NCI-H2227 (cell line): ENCODE data around the gene AMBP.

ENCODE experiments used
- DNase-seq: peaks from one replicate; lab custom pipeline; 2025; ENCODE audit not compliant: unreplicated experiment; lab: John Stamatoyannopoulos, UW

AMBP gene

DNA sequence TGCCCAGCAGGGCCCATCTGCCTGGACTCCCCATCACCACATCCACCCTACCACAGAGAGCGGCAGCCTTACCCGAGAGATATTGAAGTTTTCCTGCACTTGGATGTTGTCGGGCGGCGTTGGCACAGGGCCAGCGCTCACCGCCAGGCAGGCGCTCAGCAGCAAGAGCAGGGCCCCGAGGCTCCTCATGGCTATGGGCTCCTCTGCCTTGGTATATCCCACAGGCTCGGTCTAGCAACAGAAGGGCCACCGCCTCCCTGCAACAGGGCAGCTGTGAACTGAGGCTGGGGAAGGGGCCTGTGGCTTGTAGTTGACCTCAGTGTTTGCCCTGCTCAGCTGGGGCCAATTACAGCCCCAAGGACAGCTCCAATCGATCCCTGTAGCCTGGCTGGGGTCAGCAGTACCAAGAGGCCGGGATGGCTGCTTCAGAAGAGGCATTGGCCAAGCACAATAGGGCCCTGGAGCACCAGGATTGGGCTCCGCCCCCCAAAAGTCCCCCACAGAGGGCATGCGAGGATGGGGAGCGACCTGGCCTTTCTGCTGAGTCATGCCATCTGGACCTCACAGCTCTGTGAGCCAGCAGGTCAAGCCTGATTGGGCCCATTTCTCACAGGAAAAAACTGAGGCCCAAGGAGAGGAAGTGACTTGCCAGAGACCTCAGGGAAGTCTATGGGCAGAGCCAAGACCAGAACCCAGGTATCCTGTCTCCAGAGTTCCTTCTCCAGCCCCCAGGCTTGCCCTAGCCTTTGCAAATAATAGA lies at the start of gene AMBP:
Gene AMBP, minus strand, starts transcription at position 280 of the 760 bp plus-strand sequence. Its CDS starts 91 bp downstream, at position 189.
- DNase-seq: no peak

DNA sequence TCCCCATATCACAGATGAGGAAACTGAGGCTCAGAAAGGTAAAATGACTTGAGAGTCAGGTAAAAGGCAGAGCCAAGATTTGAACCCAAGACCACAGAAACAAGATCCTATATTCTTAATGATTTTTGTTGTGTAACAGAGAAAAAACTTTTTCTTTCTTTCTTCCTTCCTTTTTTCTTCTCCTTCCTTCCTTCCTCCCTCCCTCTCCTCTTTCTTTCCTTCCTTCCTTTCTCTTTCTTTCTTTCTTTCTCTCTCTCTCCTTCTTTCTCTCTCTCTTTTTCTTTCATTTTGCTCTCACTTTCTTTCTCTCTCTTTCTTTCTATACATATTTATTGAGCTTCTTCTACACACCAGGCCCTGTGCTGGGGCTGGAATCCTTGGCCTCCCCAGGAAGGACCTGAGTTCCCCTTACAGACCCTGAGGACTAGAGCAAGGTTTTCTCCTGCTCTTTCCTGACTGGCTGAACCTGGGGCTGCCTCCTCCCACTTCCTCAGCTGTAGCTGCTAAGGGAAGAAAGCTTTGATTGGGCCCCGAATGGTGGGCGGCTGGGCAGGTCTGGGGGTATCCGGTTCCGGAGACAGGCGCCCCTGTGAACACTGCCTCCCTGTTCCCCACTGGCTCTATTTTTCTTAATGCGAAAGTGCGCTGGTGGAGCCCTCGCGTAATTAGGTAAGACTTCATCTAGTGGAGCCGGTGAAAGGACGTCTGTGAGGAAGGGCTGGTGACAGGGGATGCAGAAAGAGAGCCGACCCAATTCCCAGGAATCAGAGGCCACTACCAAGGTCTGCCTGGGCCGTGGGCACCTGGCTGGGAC lies 48.4 kb upstream of the AMBP start:
- DNase-seq: no peak

DNA sequence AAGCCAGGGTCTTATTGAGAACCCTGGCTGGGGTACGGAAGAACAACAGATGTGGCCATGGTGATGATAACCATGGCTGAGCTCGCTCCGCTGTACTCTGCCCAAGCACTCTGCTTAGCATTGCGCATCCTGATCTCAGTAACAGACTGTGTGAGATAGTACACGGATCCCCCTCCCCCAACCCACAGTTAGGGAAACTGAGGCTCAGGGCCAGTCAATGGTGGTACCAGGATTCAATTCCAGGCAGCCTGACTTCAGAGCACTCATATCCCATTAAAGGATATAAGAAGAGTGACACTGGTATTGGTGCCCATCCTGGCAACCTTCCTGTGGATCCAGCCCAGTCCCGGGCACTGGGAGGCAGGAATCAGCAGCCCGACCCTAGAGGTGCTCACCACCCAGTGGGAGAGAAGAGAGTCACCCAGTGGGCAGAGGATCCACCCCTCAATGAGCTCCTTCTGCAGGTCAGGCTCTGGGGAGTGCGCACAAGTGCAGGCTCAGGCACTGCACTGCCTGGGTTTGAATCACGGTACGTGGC lies 47.4 kb upstream of the AMBP start:
- no peak for DNase-seq

DNA sequence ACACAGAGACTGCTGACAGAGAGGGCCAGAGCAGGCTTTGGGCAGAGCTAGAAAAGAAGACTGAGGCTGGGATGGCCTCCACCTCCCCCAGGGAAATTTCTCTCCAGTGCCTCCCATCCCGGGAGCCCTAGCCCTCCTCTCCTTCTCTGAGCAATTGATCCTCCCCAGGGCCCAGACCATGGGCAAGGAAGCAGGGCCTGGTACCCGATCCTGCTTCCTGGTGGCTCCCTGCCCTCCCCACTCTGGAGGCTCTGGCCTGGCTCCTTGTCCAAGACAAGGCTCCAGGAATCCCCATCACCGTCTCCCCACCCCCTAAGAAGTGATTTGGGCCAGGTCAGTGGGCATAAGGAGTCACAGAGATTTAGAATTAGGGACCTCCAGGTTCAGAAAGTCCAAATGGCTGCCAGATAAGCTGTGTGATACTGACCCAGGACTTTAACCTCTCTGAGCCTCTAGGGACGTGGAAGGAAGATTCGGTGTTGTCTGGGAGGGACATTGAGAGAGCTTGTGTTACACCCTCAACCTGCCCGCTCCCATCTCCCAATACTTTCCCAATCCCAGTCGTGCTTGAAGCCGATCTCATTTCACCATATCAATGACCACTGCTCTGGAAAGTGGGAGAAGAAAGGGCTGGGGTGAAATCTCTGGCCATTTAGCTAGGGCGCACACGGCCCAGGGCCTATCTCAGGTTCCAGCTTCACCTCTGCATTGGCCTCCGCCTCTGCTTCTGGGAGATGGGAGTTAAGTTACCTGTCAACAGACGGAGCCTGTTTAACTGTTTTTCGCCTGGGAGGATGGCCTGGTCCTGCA lies 46.8 kb upstream of the AMBP start:
- DNase-seq: no peak

DNA sequence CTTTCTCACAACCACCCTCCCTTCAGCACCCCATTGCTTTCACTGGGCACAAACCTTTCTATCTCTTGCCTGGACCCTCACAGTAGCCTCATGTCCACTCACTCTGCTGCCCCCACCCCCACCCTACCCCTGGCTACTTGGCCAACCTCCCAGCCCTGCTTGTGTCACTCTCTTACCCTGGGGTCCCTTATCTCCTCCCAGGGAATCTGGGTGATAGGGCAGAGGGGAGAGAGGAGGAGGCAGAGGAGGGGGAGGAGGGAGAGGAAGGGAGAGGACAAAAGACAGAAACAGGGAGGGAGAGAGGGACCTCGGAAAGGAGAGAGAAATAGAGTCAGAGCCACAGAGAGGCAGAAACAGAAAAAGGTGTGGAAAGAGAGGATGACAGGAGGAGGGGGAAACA lies 46.0 kb upstream of the AMBP start:
- DNase-seq: no peak

DNA sequence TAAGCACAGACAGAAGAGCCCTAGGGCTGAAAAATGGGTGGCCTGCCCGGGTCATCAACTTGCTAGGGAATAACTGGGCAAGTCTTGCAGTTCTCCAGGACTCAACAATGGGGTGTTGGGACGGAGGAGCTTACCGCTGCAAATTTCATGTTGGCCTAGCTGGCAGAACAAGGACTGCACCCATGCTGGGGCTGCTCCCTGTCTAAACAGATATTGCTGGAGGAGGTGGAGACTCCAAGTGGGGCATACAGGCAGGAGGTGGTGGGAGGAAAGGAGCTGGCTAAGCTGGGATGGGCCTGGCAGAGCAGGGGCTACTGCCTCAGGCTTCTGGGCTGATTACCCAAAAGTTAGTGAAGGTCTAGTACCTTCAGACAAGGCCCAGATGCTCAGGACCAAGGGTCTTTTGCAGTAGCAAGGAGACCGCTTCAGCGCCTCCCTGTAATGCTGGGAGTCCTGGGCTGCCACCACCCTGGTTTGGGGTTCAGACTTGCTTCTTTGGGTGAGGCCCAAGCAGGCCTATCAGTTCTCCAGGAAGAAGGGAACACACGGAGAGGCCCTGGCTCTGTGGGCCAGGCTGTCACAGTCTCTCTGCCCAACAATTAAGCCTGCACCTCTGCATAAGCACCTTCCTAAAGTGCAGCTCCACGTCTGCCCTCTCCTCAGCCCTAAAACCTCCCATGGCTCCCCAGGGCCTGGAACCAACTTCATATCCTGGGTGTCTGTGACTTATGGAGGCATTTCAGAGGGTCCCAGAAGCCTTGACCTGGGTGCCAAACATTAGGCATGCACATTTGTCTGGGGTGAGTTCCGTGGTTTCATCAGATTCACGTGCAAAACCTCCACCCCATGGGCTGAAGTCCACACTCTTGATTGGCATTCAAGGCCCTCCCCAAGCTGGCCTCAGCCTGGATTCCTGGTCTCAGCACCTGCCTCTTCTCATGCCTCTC lies 45.2 kb upstream of the AMBP start:
- DNase-seq: no peak

DNA sequence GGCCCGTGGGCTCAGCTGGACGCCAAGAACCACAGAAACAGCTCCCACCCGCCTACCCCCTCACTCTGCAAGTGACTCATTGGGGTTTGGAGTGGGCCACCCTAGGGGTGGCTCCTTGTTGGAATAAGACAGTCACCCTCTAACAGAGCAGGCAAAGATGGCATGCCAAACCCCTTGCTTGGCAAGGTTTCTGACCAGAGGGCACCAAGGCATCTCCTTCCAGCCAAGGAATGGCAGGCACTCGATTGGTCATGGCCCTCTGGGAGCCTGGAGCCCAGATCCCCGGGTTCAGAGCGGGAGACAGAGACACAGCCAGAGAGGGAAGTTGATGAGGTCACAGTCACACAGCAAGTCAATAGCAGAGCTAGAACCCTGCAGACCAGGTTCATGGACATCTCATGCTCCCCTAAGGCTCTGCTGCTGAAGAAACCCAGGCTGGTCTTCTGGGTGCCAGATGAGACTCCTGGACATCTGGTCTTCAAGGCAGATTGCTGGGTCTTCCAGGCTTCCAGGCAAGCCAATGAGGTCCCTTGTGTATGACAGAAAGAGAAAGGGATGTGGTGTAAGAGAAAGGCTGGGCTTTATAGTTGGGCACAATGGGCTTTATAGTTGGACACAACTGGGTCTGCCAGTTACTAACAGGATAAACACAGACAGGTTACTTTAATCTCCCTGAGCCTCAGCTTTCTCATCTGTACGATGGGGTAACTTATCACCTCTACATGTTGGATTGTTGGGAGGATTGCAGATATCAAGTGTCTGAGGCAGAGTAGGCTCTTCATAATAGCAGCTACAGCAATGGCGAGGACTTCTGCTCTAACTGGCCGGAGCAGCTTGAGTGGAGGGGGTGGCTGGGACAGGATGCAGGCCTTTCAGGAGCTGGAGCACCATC lies 44.3 kb upstream of the AMBP start:
- no peak for DNase-seq

DNA sequence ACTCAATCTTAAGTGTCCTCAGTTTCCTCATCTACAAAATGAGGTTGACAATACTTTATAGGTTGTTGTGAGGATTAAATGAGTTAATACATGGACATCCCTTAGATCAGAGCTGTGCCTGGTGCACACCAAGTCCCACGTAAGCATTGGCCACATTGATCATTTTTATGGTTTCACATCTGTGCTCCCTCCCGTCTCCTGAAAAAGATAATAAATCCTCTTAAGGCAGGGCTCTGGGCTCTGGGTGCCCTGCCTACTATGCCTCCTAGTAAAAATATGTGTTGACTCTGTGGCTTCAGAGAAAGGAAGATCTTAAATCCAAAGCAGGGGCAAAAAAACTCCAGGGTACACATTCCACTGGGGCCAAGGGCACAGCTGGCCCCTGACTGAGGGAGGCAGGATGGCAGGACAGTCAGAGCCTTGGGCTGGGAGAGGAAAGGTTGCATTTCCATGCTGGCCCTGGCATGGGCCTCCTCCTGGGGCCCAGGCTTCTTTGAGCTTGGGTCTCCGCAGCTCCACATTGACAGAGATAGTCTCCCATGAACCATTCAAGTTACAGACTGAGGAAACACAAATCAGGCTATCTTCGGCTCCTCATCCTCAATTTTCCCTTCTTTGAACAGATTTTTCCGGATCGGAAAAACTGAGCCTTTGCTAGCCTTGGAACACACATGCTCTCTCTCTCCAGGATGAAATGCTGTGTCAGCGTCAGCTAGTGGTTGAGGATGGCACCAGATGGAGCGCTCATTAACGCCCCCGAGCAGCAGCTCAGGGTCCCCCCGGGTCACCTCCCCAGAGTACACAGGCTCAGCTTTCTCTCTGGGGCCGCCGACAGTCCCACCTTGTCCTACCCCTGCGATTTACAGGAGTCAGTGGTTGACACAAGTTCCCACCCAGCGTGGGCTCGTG lies 43.4 kb upstream of the AMBP start:
- peak; percentile 7 for DNase-seq

DNA sequence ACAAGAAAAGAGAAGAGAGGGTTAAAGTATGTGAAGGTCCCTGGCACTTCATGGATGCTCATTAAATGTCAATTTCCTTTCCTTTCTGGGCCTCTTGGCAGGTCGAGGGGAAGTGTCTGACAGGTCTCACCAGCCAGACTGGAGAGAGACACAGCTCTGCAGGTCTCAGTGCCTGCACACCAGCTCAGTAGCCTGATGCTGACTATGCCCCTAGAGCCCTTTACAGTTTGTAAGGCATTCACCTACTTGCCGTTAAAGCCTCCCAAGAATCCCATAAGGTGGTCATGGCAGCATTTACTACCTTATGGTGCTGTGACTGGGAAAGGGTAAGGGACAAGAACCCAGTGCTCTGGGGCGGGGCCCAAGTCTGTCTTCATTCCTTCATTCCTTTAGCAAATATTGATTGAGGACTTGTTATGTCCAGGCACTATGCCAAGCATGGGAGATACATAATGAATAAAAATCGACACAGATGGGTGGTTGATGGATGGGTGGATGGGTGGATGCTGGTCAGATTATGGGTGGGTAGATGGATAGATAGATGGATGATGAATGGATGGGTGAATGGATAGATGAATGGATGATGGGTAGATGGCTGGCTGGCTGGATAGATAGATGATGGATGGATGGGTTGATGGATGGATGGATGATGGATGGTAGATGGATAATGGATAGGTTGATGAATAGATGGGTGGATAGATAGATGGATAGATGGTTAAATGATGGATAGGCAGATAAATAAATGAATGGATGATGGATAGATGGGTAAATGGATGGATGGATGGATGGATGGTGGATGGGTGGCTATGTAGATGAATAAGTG lies 42.3 kb upstream of the AMBP start:
- no peak for DNase-seq

DNA sequence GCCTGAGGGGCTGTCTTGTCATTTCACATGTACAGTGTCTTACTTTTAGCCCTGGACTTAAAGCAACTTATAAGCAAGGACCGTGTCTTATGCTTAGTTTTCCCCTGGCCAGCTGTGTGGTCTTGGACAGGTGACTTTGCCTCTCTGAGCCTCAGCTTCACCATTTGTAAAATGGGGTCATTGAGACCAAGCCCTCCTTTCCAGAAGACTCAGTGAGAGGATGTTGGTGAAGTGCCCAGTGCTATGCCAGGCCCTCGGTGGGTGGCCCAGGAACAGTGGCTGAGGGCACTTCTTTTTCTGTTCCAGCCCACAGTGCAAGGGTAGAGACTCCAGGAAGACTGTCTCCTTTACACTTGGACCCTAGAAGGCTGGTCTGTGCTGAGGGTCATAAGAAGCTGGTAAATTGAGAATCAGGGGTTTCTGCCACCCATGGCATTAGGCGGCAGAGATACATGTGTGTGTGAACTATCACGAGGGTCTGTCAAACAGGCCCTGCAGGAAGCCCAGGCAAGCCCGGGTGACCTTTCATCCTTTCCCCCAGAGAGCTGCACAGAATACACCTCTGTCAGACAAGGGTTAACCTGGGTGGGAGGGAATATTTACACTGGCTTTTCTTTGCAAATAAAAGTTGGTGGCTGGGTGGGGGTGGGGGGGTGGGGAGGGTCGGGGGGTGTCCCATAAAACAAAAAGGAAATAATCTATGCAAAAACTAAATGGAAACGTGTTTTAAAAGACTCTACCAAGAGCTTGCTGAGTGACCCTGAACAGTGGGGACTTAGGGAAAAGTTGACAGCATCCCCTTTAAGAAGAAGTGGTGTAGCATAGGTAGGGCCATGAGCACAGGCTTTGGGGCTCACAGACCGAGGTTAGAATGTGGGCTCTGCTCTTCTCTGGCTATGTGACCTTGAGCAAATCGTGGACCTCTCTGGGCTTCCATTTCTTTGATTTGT lies 41.4 kb upstream of the AMBP start:
- DNase-seq: no peak

DNA sequence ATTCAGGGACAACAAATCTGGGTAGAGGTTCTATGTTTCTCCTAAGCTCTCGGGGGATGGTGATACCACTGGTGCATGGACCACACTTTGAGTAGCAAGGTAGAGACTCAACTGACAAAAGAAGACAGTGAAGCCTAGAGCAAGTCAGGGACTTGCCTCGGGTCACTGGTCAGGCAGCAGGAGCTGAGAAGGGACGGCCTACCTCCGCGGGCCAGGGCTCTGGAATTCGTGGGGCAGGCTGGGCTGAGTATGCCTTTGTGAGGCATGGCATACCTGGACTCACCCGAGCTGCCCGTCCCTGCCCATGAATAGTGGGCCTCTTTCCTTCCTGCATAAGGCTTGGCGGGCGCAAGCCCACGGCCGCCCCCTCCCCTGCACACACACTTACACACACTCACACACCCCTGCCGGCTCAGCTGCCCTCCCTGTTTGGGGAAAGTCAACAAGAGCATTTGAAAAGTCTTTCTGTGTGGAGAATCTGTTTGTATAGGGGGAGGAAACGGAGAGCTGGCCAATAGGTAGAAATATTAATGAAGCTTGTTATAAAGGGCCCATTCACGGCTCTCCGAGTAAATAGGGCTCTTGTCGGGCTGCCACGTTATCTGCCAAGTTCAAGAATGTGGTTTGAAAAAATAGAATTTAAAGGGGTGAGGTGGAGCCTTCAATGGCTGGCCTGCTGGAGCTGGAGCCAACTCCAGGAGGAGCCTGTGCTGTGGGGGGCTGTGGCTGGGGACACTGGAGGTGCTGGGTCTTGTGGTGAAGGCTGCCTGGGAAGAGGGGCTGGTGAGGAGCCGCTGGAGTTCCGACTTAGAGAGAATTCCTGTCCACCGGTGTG lies 40.1 kb upstream of the AMBP start:
- no peak for DNase-seq

DNA sequence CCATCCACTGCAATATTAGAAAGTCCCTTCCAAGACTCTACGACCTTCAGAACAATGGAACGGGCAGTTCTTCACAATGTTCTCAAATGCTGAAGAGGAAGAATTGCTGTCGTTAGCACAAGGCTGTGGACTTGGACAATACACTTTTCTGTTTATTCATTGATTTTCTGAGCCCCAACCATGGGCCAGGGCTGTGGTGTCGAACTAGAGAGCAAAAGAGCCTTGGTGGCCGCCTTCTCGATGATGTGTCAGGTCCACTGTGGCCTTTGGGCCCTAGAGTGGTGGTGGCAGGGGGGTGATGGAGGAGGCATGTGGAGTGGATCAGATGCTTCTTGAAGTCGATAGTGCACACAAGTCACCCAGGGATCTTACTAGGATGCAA lies 39.5 kb upstream of the AMBP start:
- no peak for DNase-seq

DNA sequence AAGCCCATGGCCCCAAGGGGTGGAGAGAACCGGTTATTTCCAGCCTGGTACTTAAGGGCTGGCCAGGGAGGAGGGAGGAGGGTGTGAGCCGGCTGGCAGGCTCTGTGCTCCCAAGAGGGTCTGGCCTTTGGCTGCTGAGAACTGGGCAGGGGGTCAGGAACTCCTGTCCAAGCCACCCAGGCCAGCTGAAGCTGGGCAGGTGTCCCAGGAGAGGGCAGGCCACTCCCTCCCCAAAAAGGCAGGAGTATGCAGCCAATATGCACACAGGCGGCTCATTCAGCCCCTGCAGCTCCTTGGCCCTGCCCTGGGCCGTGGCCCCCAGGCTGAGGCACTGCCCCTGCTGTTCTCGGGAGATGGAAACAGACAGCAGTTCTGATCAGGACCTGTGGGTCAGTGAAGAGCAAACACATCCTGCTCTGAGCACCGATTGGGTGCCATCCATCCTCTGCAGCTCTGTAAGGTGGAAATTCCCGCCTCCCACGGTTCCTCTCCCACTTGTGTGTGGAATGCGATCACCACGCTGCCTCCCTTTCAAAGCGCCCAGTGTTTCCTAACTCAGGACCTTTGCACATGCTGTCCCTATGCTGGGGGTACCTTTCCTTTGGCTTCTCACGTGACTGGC lies 38.1 kb upstream of the AMBP start:
- no peak for DNase-seq

DNA sequence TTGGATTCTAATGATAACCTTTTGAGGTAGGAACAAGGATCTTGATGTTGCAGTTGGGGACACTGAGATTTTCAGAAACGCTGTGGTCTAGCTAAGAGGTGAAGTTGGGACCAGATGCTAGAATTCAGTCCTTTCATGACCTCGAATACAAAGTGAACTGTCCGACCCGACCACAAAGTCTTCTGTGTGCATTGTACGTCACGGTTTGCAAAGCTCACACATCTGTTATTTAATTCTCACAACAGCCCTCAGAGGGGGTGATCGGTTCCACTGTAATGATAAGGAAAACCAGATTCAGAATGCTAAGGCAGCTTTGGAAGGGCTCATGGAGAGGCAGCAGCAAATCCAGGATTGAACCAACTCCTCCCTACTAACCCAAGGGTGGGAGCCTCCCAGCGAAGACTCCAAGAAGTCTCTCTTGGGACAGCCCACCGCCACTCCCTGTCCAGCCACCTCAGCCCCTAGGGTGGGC lies 37.6 kb upstream of the AMBP start:
- DNase-seq: no peak

DNA sequence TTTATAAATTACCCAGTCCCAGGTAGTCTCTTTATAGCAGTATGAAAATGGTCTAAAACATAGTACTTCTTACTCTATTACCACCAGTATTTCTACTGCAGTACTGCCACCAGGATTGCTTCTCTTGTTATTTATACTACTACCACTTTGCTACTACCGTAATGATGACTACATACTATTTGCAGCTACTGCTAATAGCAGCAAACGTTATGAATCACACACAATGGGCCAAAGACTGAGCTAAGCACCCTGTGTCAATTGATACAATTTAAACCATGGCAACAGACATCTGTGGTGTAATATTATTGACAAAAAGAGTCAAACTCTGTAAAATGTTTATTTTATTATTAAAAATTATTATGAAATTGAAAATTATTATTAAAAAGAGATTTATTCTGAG lies 36.3 kb upstream of the AMBP start:
- DNase-seq: no peak
